HEK293 (cell line): Measurements from ENCODE around the gene PRELID2.

Experiments used
- CTCF ChIA-PET: fragments of 350-600 bp; formaldehyde crosslinking; extraction: SDS; loops from one replicate; lab custom pipeline; 2021; ENCODE audit warnings: antibody characterized with exemption; lab: Yijun Ruan, JAX
- POLR2A ChIA-PET: fragments of 300-600 bp; formaldehyde crosslinking; extraction: SDS; loops from one replicate; lab custom pipeline; 2020; ENCODE audit warnings: antibody characterized with exemption, inconsistent platforms; lab: Yijun Ruan, JAX
- H3K27ac ChIP-seq: fragments of 200-500 bp; sonication (Bioruptor generic); 2 replicates; pipeline ENCODE4 v1.5.1; 2014; ENCODE audit warnings: low read depth, low read length, control low read depth, inconsistent platforms; ENCODE audit errors: extremely low read depth
- H3K36me3 ChIP-seq, 2 experiments: fragments of 200-500 bp in 1 of 2; sonication (Bioruptor generic) in 1 of 2; 1 replicate in 1 of 2; 2 replicates in 1 of 2; pipeline ENCODE4 v1.5.1; 2014 to 2017; ENCODE audit warnings: inconsistent platforms in 2 of 2, low read length in 2 of 2; ENCODE audit not compliant: control insufficient read depth in 2 of 2, insufficient read depth in 1 of 2
- H3K4me1 ChIP-seq: fragments of 200-500 bp; sonication (Bioruptor generic); 2 replicates; pipeline ENCODE4 v1.5.1; 2014; ENCODE audit warnings: mild to moderate bottlenecking, low read length, inconsistent platforms; ENCODE audit not compliant: control insufficient read depth, insufficient read depth
- H3K4me3 ChIP-seq: 2 replicates; pipeline ENCODE4 v1.5.1; 2011; ENCODE audit warnings: low read depth, mild to moderate bottlenecking, control low read depth, low read length, moderate library complexity
- H3K9me3 ChIP-seq: fragments of 200-500 bp; sonication (Bioruptor generic); 2 replicates; pipeline ENCODE4 v1.5.1; 2014; ENCODE audit warnings: low read depth, low read length, inconsistent platforms; ENCODE audit not compliant: control insufficient read depth, insufficient read depth
- EGR2 ChIP-seq: fragments of 450-650 bp; formaldehyde crosslinking; IDR thresholded peaks from 2 replicates; pipeline ENCODE4 v1.5.1; 2016; ENCODE audit warnings: low read depth, missing biosample characterization, missing genetic modification characterization
- KLF7 ChIP-seq: fragments of 450-650 bp; formaldehyde crosslinking; IDR thresholded peaks from 2 replicates; pipeline ENCODE4 v1.5.1; 2016; ENCODE audit warnings: missing biosample characterization, missing genetic modification characterization, borderline replicate concordance
- MZF1 ChIP-seq: fragments of 450-650 bp; formaldehyde crosslinking; IDR thresholded peaks from 2 replicates; pipeline ENCODE4 v1.5.1; 2017; ENCODE audit warnings: missing biosample characterization, missing genetic modification characterization, borderline replicate concordance
- SALL2 ChIP-seq: fragments of 450-650 bp; formaldehyde crosslinking; IDR thresholded peaks from 2 replicates; pipeline ENCODE4 v1.5.0; 2017; ENCODE audit warnings: missing biosample characterization, mild to moderate bottlenecking, missing genetic modification characterization, borderline replicate concordance
- ZBTB7A ChIP-seq: fragments of 450-650 bp; formaldehyde crosslinking; IDR thresholded peaks from 2 replicates; pipeline ENCODE4 v1.5.1; 2016; ENCODE audit warnings: low read depth, missing biosample characterization, missing genetic modification characterization
- ZFHX2 ChIP-seq: fragments of 450-650 bp; formaldehyde crosslinking; conservative IDR thresholded peaks from 2 replicates; pipeline ENCODE4 v1.5.1; 2016; ENCODE audit warnings: missing biosample characterization, missing genetic modification characterization
- ZFP41 ChIP-seq: fragments of 450-650 bp; formaldehyde crosslinking; IDR thresholded peaks from 2 replicates; pipeline ENCODE4 v1.5.1; 2016; ENCODE audit warnings: missing biosample characterization, missing genetic modification characterization, borderline replicate concordance
- ZNF112 ChIP-seq: fragments of 450-650 bp; formaldehyde crosslinking; IDR thresholded peaks from 2 replicates; pipeline ENCODE4 v1.5.0; 2017; ENCODE audit warnings: missing biosample characterization, missing genetic modification characterization
- ZNF132 ChIP-seq: fragments of 450-650 bp; formaldehyde crosslinking; IDR thresholded peaks from 2 replicates; pipeline ENCODE4 v1.5.1; 2017; ENCODE audit warnings: missing biosample characterization, missing genetic modification characterization, borderline replicate concordance
- ZNF184 ChIP-seq: fragments of 450-650 bp; IDR thresholded peaks from 2 replicates; pipeline ENCODE4 v1.5.1; 2018; ENCODE audit warnings: missing biosample characterization, mild to moderate bottlenecking, missing genetic modification characterization
- ZNF664 ChIP-seq: fragments of 450-650 bp; formaldehyde crosslinking; IDR thresholded peaks from 2 replicates; pipeline ENCODE4 v1.5.1; 2016; ENCODE audit warnings: missing biosample characterization, missing genetic modification characterization
- TF ChIP-seq, protein P1 (sequence below): fragments of 450-650 bp; formaldehyde crosslinking; IDR thresholded peaks from 2 replicates; pipeline ENCODE4 v1.5.1; 2016; ENCODE audit warnings: missing biosample characterization, missing genetic modification characterization
- TF ChIP-seq, protein P2 (sequence below): fragments of 450-650 bp; formaldehyde crosslinking; IDR thresholded peaks from 2 replicates; pipeline ENCODE4 v1.5.1; 2016; ENCODE audit warnings: missing biosample characterization, missing genetic modification characterization
- TF ChIP-seq, protein P3 (sequence below): fragments of 450-650 bp; formaldehyde crosslinking; IDR thresholded peaks from 2 replicates; pipeline ENCODE4 v1.5.1; 2016; ENCODE audit warnings: missing biosample characterization, missing genetic modification characterization, low read depth
- TF ChIP-seq, protein P4 (sequence below): fragments of 450-650 bp; formaldehyde crosslinking; IDR thresholded peaks from 2 replicates; pipeline ENCODE4 v1.5.1; 2016; ENCODE audit warnings: missing biosample characterization, missing genetic modification characterization
- TF ChIP-seq, protein P5 (sequence below): fragments of 450-650 bp; formaldehyde crosslinking; conservative IDR thresholded peaks from 2 replicates; pipeline ENCODE4 v1.5.1; 2016; ENCODE audit warnings: low read depth, missing biosample characterization, missing genetic modification characterization
- TF ChIP-seq, protein P6 (sequence below): fragments of 450-650 bp; formaldehyde crosslinking; IDR thresholded peaks from 2 replicates; pipeline ENCODE4 v1.5.1; 2016; ENCODE audit warnings: missing biosample characterization, missing genetic modification characterization

The PRELID2 gene

DNA sequence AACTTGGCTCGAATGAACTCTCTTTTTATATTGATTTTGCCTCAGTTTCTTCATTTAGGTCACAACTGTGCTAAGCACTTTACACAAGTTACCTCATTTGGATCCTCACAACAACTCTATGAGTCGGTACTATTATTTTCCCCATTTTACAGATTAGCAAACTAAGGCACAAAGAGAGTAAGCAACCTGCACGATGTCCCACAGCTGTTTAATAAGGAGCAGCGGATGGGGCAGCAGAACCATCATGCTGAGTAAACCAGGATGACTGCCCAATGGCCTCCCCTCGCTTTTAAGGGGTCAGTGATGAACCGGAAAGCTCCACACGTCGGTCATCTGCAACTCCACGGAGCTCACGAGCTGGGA, 607 bp downstream of the PRELID2 start:
- no peak overlapping the region; the same call in 1 of the 2 replicates for H3K27ac ChIP-seq
- TF ChIP-seq EGR2 (tag by site-specific recombination): no peak
- TF ChIP-seq ZNF664 (tag by site-specific recombination): peak; percentile 47; the same call in 1 of the 2 replicates
- TF ChIP-seq SALL2 (tag by site-specific recombination): no peak
- TF ChIP-seq, protein P1, sequence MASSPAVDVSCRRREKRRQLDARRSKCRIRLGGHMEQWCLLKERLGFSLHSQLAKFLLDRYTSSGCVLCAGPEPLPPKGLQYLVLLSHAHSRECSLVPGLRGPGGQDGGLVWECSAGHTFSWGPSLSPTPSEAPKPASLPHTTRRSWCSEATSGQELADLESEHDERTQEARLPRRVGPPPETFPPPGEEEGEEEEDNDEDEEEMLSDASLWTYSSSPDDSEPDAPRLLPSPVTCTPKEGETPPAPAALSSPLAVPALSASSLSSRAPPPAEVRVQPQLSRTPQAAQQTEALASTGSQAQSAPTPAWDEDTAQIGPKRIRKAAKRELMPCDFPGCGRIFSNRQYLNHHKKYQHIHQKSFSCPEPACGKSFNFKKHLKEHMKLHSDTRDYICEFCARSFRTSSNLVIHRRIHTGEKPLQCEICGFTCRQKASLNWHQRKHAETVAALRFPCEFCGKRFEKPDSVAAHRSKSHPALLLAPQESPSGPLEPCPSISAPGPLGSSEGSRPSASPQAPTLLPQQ (tag by site-specific recombination): no peak
- TF ChIP-seq, protein P2, sequence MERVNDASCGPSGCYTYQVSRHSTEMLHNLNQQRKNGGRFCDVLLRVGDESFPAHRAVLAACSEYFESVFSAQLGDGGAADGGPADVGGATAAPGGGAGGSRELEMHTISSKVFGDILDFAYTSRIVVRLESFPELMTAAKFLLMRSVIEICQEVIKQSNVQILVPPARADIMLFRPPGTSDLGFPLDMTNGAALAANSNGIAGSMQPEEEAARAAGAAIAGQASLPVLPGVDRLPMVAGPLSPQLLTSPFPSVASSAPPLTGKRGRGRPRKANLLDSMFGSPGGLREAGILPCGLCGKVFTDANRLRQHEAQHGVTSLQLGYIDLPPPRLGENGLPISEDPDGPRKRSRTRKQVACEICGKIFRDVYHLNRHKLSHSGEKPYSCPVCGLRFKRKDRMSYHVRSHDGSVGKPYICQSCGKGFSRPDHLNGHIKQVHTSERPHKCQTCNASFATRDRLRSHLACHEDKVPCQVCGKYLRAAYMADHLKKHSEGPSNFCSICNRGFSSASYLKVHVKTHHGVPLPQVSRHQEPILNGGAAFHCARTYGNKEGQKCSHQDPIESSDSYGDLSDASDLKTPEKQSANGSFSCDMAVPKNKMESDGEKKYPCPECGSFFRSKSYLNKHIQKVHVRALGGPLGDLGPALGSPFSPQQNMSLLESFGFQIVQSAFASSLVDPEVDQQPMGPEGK: no peak
- 0 out of 2 replicates have a peak, but pooled peaks have one; percentile 8 for TF ChIP-seq MZF1 (tag by site-specific recombination)
- TF ChIP-seq ZFP41 (tag by site-specific recombination): no peak
- TF ChIP-seq ZBTB7A (tag by site-specific recombination): no peak
- TF ChIP-seq ZFHX2 (tag by site-specific recombination): no peak
- 0 out of 2 replicates have a peak, but pooled peaks have one; percentile 23 for TF ChIP-seq ZNF184
- no peak for TF ChIP-seq ZNF112 (tag by site-specific recombination)
- TF ChIP-seq KLF7 (tag by site-specific recombination): no peak
- TF ChIP-seq, protein P3, sequence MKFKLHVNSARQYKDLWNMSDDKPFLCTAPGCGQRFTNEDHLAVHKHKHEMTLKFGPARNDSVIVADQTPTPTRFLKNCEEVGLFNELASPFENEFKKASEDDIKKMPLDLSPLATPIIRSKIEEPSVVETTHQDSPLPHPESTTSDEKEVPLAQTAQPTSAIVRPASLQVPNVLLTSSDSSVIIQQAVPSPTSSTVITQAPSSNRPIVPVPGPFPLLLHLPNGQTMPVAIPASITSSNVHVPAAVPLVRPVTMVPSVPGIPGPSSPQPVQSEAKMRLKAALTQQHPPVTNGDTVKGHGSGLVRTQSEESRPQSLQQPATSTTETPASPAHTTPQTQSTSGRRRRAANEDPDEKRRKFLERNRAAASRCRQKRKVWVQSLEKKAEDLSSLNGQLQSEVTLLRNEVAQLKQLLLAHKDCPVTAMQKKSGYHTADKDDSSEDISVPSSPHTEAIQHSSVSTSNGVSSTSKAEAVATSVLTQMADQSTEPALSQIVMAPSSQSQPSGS (tag by site-specific recombination): no peak
- TF ChIP-seq, protein P4, sequence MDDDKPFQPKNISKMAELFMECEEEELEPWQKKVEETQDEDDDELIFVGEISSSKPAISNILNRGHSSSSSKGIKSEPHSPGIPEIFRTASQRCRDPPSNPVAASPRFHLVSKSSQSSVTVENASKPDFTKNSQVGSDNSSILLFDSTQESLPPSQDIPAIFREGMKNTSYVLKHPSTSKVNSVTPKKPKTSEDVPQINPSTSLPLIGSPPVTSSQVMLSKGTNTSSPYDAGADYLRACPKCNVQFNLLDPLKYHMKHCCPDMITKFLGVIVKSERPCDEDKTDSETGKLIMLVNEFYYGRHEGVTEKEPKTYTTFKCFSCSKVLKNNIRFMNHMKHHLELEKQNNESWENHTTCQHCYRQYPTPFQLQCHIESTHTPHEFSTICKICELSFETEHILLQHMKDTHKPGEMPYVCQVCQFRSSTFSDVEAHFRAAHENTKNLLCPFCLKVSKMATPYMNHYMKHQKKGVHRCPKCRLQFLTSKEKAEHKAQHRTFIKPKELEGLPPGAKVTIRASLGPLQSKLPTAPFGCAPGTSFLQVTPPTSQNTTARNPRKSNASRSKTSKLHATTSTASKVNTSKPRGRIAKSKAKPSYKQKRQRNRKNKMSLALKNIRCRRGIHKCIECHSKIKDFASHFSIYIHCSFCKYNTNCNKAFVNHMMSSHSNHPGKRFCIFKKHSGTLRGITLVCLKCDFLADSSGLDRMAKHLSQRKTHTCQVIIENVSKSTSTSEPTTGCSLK (tag by site-specific recombination): no peak
- TF ChIP-seq ZNF132: no peak
- TF ChIP-seq, protein P5, sequence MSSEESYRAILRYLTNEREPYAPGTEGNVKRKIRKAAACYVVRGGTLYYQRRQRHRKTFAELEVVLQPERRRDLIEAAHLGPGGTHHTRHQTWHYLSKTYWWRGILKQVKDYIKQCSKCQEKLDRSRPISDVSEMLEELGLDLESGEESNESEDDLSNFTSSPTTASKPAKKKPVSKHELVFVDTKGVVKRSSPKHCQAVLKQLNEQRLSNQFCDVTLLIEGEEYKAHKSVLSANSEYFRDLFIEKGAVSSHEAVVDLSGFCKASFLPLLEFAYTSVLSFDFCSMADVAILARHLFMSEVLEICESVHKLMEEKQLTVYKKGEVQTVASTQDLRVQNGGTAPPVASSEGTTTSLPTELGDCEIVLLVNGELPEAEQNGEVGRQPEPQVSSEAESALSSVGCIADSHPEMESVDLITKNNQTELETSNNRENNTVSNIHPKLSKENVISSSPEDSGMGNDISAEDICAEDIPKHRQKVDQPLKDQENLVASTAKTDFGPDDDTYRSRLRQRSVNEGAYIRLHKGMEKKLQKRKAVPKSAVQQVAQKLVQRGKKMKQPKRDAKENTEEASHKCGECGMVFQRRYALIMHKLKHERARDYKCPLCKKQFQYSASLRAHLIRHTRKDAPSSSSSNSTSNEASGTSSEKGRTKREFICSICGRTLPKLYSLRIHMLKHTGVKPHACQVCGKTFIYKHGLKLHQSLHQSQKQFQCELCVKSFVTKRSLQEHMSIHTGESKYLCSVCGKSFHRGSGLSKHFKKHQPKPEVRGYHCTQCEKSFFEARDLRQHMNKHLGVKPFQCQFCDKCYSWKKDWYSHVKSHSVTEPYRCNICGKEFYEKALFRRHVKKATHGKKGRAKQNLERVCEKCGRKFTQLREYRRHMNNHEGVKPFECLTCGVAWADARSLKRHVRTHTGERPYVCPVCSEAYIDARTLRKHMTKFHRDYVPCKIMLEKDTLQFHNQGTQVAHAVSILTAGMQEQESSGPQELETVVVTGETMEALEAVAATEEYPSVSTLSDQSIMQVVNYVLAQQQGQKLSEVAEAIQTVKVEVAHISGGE: no peak
- TF ChIP-seq, protein P6, sequence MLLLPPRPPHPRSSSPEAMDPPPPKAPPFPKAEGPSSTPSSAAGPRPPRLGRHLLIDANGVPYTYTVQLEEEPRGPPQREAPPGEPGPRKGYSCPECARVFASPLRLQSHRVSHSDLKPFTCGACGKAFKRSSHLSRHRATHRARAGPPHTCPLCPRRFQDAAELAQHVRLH (tag by site-specific recombination): peak; percentile 54; the same call in 1 of the 2 replicates

More for the DNA sequence above, 607 bp downstream of the PRELID2 start:
- Histone ChIP-seq H3K4me3 (peak overlapping the region; percentile 67), H3K4me1 (peaks cover 8% of the 10 kb centered on the region), H3K36me3 (no peaks in the 10 kb centered on the region), H3K9me3 (no peaks in the 10 kb centered on the region)
- CTCF ChIA-PET: interaction anchor here (0.6 to 1.3 kb wide), 3 partner anchors 9 to 616 kb away, joined by 3 to 5 read pairs (median 3); no protein-coding TSS in a partner anchor
- POLR2A ChIA-PET: interaction anchor here (1.1 to 1.7 kb wide), 4 partner anchors 10 to 102 kb away, joined by 3 to 4 read pairs (median 4); partner anchors contain the start of gene SH3RF2
